WTC11 (cell line): ENCODE measurements around the gene ADAM12.

Experiments
- CBFB ChIP-seq: sonication (generic); formaldehyde crosslinking; IDR thresholded peaks from 2 replicates; pipeline ENCODE4 v1.8.1; 2022; ENCODE audit warnings: mild to moderate bottlenecking, low read depth, missing genetic modification reagents
- KAT7 ChIP-seq: sonication (generic); formaldehyde crosslinking; IDR thresholded peaks from 2 replicates; pipeline ENCODE4 v1.8.1; 2023; ENCODE audit warnings: missing genetic modification reagents, mild to moderate bottlenecking, borderline replicate concordance
- NR2C2 ChIP-seq: sonication (generic); formaldehyde crosslinking; IDR thresholded peaks from 2 replicates; pipeline ENCODE4 v1.8.0; 2022; ENCODE audit warnings: mild to moderate bottlenecking, missing genetic modification reagents
- TCF7 ChIP-seq: sonication (generic); formaldehyde crosslinking; IDR thresholded peaks from 2 replicates; pipeline ENCODE4 v1.8.0; 2022; ENCODE audit warnings: mild to moderate bottlenecking, low read depth, missing genetic modification reagents, moderate library complexity
- ZNF138 ChIP-seq: sonication (generic); formaldehyde crosslinking; conservative IDR thresholded peaks from 2 replicates; pipeline ENCODE4 v1.8.1; 2022; ENCODE audit warnings: mild to moderate bottlenecking, moderate library complexity, missing genetic modification reagents
- ZNF317 ChIP-seq: sonication (generic); formaldehyde crosslinking; IDR thresholded peaks from 2 replicates; pipeline ENCODE4 v1.8.1; 2023; ENCODE audit warnings: low read depth, mild to moderate bottlenecking, moderate library complexity, missing genetic modification reagents, borderline replicate concordance
- ZNF416 ChIP-seq: fragments of 250-450 bp; sonication (Bioruptor Pico); IDR thresholded peaks from 2 replicates; pipeline ENCODE4 v1.9.0; 2021; ENCODE audit warnings: mild to moderate bottlenecking, inconsistent platforms
- ZNF423 ChIP-seq: fragments of 250-450 bp; sonication (Bioruptor Pico); IDR thresholded peaks from 2 replicates; pipeline ENCODE4 v2.1.2; 2022; ENCODE audit warnings: mild to moderate bottlenecking, moderate library complexity
- TF ChIP-seq, protein P1 (sequence below): fragments of 200-600 bp; IDR thresholded peaks from 2 replicates; pipeline ENCODE4 v1.8.0; 2022; ENCODE audit warnings: antibody characterized with exemption
- TF ChIP-seq, protein P2 (sequence below): sonication (generic); formaldehyde crosslinking; conservative IDR thresholded peaks from 2 replicates; pipeline ENCODE4 v1.8.1; 2022; ENCODE audit warnings: mild to moderate bottlenecking, missing genetic modification reagents
- TF ChIP-seq, protein P3 (sequence below): sonication (generic); formaldehyde crosslinking; IDR thresholded peaks from 2 replicates; pipeline ENCODE4 v1.8.1; 2023; ENCODE audit warnings: mild to moderate bottlenecking, missing genetic modification reagents, moderate library complexity
- TF ChIP-seq, protein P4 (sequence below): sonication (generic); formaldehyde crosslinking; IDR thresholded peaks from 2 replicates; pipeline ENCODE4 v1.8.1; 2022; ENCODE audit warnings: mild to moderate bottlenecking, moderate library complexity, missing genetic modification reagents
- TF ChIP-seq, protein P5 (sequence below): sonication (generic); formaldehyde crosslinking; IDR thresholded peaks from 2 replicates; pipeline ENCODE4 v1.8.0; 2022; ENCODE audit warnings: missing genetic modification reagents
- TF ChIP-seq, protein P6 (sequence below): sonication (generic); formaldehyde crosslinking; IDR thresholded peaks from 2 replicates; pipeline ENCODE4 v1.8.1; 2022; ENCODE audit warnings: low read depth, missing genetic modification reagents, borderline replicate concordance

DNA sequence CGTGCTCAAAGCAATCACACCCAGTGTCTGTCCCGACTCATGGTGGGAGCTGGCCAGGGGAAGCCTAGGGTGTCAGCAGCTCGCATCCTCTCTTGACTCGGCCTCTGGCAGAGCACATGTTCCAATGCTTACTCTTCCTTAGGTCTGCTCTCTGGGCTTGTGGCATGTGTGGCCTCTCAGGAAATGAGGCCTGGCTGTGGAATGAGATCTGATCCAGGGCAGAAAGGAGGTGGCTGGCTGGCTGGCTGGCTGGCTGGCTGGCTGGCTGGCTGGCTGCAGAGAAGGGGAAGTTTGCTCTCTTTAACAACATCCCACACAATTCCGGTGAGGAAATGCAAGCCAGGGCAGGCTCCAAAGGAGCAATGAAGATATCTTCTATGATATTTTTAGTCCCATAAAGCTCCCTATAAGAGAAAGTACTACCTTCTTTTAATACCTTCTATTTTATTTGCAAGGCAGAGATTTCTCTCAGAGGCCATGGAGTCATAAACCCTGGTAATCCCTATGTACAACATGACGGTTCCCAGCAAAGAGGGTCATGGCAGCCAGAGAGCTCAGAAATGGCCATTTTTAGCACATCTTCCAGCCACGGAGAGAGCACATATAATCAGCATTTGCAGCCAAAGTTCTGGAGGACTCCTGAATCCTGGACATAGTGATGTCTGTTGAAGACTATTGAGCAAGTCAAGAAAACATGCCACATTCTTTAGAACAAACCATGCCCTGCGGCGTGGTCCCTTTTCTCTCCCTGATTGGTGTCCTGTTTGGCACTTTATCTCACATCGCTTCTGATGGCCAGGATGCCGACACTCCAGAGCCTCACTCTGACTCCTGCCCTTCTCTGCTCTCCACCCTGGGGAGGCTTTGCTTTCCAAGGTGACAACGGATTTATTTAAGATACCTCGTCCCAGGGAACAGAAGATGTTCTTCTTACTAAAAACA, 338.2 kb downstream of the ADAM12 start:
- TF ChIP-seq, protein P1, sequence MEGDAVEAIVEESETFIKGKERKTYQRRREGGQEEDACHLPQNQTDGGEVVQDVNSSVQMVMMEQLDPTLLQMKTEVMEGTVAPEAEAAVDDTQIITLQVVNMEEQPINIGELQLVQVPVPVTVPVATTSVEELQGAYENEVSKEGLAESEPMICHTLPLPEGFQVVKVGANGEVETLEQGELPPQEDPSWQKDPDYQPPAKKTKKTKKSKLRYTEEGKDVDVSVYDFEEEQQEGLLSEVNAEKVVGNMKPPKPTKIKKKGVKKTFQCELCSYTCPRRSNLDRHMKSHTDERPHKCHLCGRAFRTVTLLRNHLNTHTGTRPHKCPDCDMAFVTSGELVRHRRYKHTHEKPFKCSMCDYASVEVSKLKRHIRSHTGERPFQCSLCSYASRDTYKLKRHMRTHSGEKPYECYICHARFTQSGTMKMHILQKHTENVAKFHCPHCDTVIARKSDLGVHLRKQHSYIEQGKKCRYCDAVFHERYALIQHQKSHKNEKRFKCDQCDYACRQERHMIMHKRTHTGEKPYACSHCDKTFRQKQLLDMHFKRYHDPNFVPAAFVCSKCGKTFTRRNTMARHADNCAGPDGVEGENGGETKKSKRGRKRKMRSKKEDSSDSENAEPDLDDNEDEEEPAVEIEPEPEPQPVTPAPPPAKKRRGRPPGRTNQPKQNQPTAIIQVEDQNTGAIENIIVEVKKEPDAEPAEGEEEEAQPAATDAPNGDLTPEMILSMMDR, result no peak
- no peak for TF ChIP-seq KAT7
- TF ChIP-seq ZNF138 (CRISPR knock-in tag), result no peak
- TF ChIP-seq CBFB (CRISPR knock-in tag), result no peak
- TF ChIP-seq, protein P2, sequence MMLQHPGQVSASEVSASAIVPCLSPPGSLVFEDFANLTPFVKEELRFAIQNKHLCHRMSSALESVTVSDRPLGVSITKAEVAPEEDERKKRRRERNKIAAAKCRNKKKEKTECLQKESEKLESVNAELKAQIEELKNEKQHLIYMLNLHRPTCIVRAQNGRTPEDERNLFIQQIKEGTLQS (CRISPR knock-in tag), result no peak
- TF ChIP-seq, protein P3, sequence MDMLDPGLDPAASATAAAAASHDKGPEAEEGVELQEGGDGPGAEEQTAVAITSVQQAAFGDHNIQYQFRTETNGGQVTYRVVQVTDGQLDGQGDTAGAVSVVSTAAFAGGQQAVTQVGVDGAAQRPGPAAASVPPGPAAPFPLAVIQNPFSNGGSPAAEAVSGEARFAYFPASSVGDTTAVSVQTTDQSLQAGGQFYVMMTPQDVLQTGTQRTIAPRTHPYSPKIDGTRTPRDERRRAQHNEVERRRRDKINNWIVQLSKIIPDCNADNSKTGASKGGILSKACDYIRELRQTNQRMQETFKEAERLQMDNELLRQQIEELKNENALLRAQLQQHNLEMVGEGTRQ (CRISPR knock-in tag), result no peak
- TF ChIP-seq ZNF416 (CRISPR knock-in tag), result no peak
- no peak for TF ChIP-seq NR2C2 (CRISPR knock-in tag)
- TF ChIP-seq, protein P4, sequence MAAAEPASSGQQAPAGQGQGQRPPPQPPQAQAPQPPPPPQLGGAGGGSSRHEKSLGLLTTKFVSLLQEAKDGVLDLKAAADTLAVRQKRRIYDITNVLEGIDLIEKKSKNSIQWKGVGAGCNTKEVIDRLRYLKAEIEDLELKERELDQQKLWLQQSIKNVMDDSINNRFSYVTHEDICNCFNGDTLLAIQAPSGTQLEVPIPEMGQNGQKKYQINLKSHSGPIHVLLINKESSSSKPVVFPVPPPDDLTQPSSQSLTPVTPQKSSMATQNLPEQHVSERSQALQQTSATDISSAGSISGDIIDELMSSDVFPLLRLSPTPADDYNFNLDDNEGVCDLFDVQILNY (CRISPR knock-in tag), result no peak
- no peak for TF ChIP-seq TCF7 (CRISPR knock-in tag)
- no peak for TF ChIP-seq ZNF317
- TF ChIP-seq, protein P5, sequence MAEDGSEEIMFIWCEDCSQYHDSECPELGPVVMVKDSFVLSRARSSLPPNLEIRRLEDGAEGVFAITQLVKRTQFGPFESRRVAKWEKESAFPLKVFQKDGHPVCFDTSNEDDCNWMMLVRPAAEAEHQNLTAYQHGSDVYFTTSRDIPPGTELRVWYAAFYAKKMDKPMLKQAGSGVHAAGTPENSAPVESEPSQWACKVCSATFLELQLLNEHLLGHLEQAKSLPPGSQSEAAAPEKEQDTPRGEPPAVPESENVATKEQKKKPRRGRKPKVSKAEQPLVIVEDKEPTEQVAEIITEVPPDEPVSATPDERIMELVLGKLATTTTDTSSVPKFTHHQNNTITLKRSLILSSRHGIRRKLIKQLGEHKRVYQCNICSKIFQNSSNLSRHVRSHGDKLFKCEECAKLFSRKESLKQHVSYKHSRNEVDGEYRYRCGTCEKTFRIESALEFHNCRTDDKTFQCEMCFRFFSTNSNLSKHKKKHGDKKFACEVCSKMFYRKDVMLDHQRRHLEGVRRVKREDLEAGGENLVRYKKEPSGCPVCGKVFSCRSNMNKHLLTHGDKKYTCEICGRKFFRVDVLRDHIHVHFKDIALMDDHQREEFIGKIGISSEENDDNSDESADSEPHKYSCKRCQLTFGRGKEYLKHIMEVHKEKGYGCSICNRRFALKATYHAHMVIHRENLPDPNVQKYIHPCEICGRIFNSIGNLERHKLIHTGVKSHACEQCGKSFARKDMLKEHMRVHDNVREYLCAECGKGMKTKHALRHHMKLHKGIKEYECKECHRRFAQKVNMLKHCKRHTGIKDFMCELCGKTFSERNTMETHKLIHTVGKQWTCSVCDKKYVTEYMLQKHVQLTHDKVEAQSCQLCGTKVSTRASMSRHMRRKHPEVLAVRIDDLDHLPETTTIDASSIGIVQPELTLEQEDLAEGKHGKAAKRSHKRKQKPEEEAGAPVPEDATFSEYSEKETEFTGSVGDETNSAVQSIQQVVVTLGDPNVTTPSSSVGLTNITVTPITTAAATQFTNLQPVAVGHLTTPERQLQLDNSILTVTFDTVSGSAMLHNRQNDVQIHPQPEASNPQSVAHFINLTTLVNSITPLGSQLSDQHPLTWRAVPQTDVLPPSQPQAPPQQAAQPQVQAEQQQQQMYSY (CRISPR knock-in tag), result no peak
- no peak for TF ChIP-seq ZNF423 (CRISPR knock-in tag)
- TF ChIP-seq, protein P6, sequence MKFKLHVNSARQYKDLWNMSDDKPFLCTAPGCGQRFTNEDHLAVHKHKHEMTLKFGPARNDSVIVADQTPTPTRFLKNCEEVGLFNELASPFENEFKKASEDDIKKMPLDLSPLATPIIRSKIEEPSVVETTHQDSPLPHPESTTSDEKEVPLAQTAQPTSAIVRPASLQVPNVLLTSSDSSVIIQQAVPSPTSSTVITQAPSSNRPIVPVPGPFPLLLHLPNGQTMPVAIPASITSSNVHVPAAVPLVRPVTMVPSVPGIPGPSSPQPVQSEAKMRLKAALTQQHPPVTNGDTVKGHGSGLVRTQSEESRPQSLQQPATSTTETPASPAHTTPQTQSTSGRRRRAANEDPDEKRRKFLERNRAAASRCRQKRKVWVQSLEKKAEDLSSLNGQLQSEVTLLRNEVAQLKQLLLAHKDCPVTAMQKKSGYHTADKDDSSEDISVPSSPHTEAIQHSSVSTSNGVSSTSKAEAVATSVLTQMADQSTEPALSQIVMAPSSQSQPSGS (CRISPR knock-in tag), result no peak
